Activated naive CD4-positive, alpha-beta T cell treated with anti-CD3 and anti-CD28 coated beads, Interleukin-2, amount 50 U/mL, for 24 hours (primary cell): ENCODE data around the gene SLC2A13.
"Not testable (repeated sequence)": the region's sequence is repeated elsewhere in the genome, so short reads cannot be mapped to it uniquely, and the experiment has no call there.

ENCODE experiments used
- H3K27ac Mint-ChIP-seq: one replicate; pipeline ENCODE4 v1.8.0; 2021; ENCODE audit warnings: mild to moderate bottlenecking, mixed read lengths
- H3K27me3 Mint-ChIP-seq: one replicate; pipeline ENCODE4 v1.8.0; 2021; ENCODE audit warnings: mixed read lengths
- H3K36me3 Mint-ChIP-seq: one replicate; pipeline ENCODE4 v1.8.0; 2021; ENCODE audit warnings: mixed read lengths
- H3K4me1 Mint-ChIP-seq: one replicate; pipeline ENCODE4 v1.8.0; 2021; ENCODE audit warnings: mixed read lengths
- H3K4me3 Mint-ChIP-seq: one replicate; pipeline ENCODE4 v1.8.0; 2021; ENCODE audit warnings: mild to moderate bottlenecking, mixed read lengths
- H3K9me3 Mint-ChIP-seq: one replicate; pipeline ENCODE4 v1.8.0; 2021; ENCODE audit warnings: mixed read lengths

The SLC2A13 gene

GRCh38 chr12:39872425-39872824 lies 233.5 kb downstream of the SLC2A13 start:
- H3K36me3 Mint-ChIP-seq: peaks cover 2% of the 10 kb centered on the region

GRCh38 chr12:39868328-39868725 lies 237.6 kb downstream of the SLC2A13 start:
- H3K27me3 Mint-ChIP-seq: no peaks in the 10 kb centered on the region
- peaks cover 9% of the 10 kb centered on the region for H3K36me3 Mint-ChIP-seq
- no peak overlapping the region for H3K4me3 Mint-ChIP-seq
- H3K27ac Mint-ChIP-seq: no peak overlapping the region
- no peaks in the 10 kb centered on the region for H3K4me1 Mint-ChIP-seq
- H3K9me3 Mint-ChIP-seq: peaks cover 5% of the 10 kb centered on the region

More at GRCh38 chr12:39872425-39872824, 233.5 kb downstream of the SLC2A13 start:
- H3K4me1 Mint-ChIP-seq: no peaks in the 10 kb centered on the region
- no peaks in the 10 kb centered on the region for H3K27me3 Mint-ChIP-seq
- no peak overlapping the region for H3K27ac Mint-ChIP-seq
- H3K4me3 Mint-ChIP-seq: no peak overlapping the region
- H3K9me3 Mint-ChIP-seq: no peaks in the 10 kb centered on the region

GRCh38 chr12:39867631-39868327 lies 238.1 kb downstream of the SLC2A13 start:
- Mint-ChIP-seq H3K4me3 (no peak overlapping the region), H3K27me3 (no peaks in the 10 kb centered on the region), H3K9me3 (peaks cover 5% of the 10 kb centered on the region), H3K36me3 (peaks cover 9% of the 10 kb centered on the region), H3K27ac (no peak overlapping the region), H3K4me1 (no peaks in the 10 kb centered on the region)

DNA sequence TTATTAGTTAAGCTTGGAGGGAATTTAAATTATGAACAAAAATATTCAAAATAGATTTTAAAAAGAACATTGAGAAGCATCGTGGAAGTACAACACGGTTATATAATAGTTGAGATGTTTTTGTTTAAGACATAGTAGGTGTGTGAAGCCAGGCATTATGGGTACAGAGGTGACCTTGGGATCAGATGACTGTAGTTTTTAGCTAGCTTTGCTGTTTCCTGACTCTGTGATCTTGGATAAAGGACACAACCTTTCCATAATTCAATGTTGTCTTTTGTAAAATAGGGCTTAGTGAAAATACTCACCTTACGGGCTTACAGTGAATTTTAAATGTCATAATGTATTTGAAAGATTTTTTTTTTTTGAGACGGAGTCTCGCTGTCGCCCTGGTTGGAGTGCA lies 239.7 kb downstream of the SLC2A13 start:
- Mint-ChIP-seq H3K36me3 (peaks cover 11% of the 10 kb centered on the region), H3K9me3 (peaks cover 5% of the 10 kb centered on the region), H3K27me3 (no peaks in the 10 kb centered on the region)

GRCh38 chr12:39860695-39861094 lies 245.2 kb downstream of the SLC2A13 start:
- Mint-ChIP-seq H3K4me3 (no peak overlapping the region), H3K27ac (no peak overlapping the region), H3K4me1 (no peaks in the 10 kb centered on the region), H3K9me3 (peaks cover 5% of the 10 kb centered on the region), H3K36me3 (peaks cover 9% of the 10 kb centered on the region), H3K27me3 (no peaks in the 10 kb centered on the region)

More for the DNA sequence above, 239.7 kb downstream of the SLC2A13 start:
- H3K4me3 Mint-ChIP-seq: no peak overlapping the region
- H3K27ac Mint-ChIP-seq: no peak overlapping the region
- no peaks in the 10 kb centered on the region for H3K4me1 Mint-ChIP-seq

- no peaks in the 10 kb centered on the region for H3K27me3 Mint-ChIP-seq
- H3K27ac Mint-ChIP-seq: no peak overlapping the region
- no peaks in the 10 kb centered on the region for H3K4me1 Mint-ChIP-seq
- H3K36me3 Mint-ChIP-seq: peaks cover 7% of the 10 kb centered on the region
- H3K4me3 Mint-ChIP-seq: no peak overlapping the region
- H3K9me3 Mint-ChIP-seq: peaks cover 4% of the 10 kb centered on the region
These were observed 252.9 kb downstream of the SLC2A13 start for GRCh38 chr12:39853003-39853402.

DNA sequence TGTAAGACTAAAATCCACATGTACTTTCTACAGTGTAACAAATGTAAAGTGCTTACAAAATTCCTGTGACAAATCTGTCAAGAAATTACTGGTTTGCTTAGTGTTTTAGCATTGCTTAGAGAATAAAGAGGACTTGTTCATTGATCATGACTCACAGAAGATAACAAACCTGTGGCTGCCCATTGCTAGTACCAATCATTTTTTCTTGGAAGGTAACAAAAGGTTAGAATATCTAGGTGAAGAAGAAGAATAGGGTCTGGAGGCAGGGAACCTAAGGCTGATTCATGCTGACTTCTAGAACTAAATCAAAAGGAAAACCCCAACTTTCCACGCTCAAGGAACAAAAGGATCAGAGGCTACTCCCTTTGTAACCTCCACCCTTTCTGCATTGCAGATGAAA lies 253.5 kb downstream of the SLC2A13 start:
- H3K4me1 Mint-ChIP-seq: no peaks in the 10 kb centered on the region
- H3K27ac Mint-ChIP-seq: no peak overlapping the region
- no peak overlapping the region for H3K4me3 Mint-ChIP-seq
- H3K27me3 Mint-ChIP-seq: no peaks in the 10 kb centered on the region
- peaks cover 7% of the 10 kb centered on the region for H3K36me3 Mint-ChIP-seq
- H3K9me3 Mint-ChIP-seq: peaks cover 4% of the 10 kb centered on the region

DNA sequence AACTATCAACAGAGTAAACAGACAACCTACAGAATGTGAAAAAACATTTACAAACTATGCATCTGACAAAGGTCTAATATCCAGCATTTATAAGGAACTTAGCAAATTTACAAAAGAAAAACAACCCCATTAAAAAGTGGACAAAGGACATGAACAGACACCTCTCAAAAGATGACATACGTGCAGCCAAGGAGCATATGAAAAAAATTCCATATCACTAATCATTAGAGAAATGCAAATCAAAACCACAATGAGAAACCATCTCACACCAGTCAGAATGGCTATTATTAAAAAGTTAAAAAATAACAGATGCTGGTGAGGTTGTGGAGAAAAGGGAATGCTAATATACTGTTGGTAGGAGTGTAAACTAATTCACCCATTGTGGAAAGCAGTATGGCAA lies 257.7 kb downstream of the SLC2A13 start:
- H3K9me3 Mint-ChIP-seq, H3K4me1 Mint-ChIP-seq, H3K27ac Mint-ChIP-seq, H3K36me3 Mint-ChIP-seq, H3K27me3 Mint-ChIP-seq, H3K4me3 Mint-ChIP-seq: not testable (repeated sequence)

GRCh38 chr12:39846971-39847650 lies 258.8 kb downstream of the SLC2A13 start:
- H3K27ac Mint-ChIP-seq: no peak overlapping the region

GRCh38 chr12:39846304-39846703 lies 259.6 kb downstream of the SLC2A13 start:
- no peaks in the 10 kb centered on the region for H3K27me3 Mint-ChIP-seq
- no peak overlapping the region for H3K4me3 Mint-ChIP-seq
- no peaks in the 10 kb centered on the region for H3K4me1 Mint-ChIP-seq

More at GRCh38 chr12:39846971-39847650, 258.8 kb downstream of the SLC2A13 start:
- peaks cover 2% of the 10 kb centered on the region for H3K36me3 Mint-ChIP-seq
- no peaks in the 10 kb centered on the region for H3K27me3 Mint-ChIP-seq
- H3K4me1 Mint-ChIP-seq: no peaks in the 10 kb centered on the region
- H3K4me3 Mint-ChIP-seq: no peak overlapping the region
- H3K9me3 Mint-ChIP-seq: no peaks in the 10 kb centered on the region

DNA sequence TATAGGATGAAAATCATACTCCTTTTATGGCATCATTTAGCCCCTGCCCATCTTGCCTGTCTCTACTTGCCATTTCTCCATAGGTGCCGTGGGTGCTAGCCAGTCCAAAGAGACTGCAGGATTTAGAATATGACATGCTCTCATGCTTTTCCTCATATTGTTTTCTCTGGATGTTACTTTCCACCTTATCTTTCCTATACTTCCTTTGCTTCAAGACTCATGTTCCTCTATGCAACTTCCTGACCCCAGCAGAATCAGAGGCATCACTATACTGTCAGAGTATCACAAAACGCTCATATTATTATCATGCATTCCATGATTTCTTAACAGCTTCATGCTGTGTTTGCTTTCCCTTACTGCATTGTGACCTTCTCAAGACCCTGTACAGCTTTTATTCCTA lies 265.5 kb downstream of the SLC2A13 start:
- Mint-ChIP-seq H3K27ac (no peak overlapping the region), H3K4me1 (no peaks in the 10 kb centered on the region), H3K36me3 (no peaks in the 10 kb centered on the region), H3K9me3 (no peaks in the 10 kb centered on the region), H3K4me3 (no peak overlapping the region), H3K27me3 (no peaks in the 10 kb centered on the region)

More at GRCh38 chr12:39846304-39846703, 259.6 kb downstream of the SLC2A13 start:
- H3K27ac Mint-ChIP-seq: no peak overlapping the region
- peaks cover 2% of the 10 kb centered on the region for H3K36me3 Mint-ChIP-seq
- no peaks in the 10 kb centered on the region for H3K9me3 Mint-ChIP-seq

DNA sequence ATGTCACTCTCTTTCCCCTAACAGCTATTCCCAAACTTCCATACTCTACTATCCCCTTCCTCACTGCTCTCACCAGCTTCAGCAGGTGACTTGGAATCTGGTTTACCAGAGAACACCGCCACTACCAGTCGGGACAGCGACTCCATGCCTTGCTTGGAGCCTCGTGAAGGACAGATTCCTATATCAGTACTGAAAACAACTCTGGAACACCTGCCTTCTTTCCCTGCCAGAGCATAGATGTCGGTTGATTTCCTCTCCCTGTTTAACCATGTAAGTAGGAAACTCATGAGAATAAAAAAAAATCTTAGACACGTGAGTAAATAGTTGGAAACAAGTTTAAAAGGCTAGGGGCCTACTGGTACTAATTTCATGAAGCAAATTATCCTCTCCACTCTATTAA lies 266.8 kb downstream of the SLC2A13 start:
- Mint-ChIP-seq H3K9me3 (no peaks in the 10 kb centered on the region), H3K27me3 (no peaks in the 10 kb centered on the region), H3K4me1 (no peaks in the 10 kb centered on the region), H3K4me3 (no peak overlapping the region), H3K27ac (no peak overlapping the region), H3K36me3 (no peaks in the 10 kb centered on the region)

DNA sequence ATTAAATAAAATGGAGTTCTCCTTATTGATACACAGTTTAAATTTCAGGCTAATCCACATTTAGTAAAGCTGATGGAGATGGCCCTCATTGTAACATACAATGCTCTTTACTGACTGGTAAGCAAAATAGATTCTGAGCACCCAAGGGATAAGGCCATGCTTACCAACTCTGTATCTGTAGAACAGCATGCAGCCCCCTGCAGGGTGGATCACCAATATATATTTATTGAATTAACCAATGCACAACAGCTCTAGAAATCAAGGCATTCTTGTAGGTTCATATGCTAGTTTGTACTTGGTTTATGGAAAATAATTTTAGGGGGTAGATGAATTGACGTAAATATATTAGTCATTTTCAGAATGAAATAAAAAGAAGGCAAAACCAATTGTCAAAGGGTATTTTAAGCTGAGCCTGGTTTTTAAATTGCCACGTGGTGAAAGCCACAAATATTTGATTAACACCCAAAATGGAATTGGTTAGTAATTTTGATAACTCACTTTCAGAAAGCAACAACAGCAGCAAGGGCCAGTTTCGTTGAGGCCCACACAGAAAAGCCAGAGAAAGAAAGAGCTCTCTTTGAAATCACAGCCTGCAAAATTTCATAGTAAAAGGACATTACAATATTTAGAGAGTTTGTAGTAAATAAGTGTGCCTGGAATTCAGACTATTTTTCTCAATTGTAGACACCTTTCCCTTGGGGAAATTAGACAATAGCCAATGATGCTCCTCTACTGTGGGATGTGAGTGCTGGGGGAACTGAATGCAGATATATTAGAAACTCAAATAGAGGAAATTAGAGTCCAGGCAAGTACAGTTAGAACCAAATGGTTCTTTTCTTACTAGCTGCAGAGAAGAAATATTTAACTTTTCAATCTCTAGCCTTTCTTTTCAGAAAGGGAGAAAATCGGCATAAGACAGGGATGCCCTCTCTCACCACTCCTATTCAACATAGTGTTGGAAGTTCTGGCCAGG lies 270.1 kb downstream of the SLC2A13 start:
- no peak overlapping the region for H3K27ac Mint-ChIP-seq
- no peaks in the 10 kb centered on the region for H3K4me1 Mint-ChIP-seq
- H3K9me3 Mint-ChIP-seq: no peaks in the 10 kb centered on the region
- no peaks in the 10 kb centered on the region for H3K36me3 Mint-ChIP-seq
- H3K4me3 Mint-ChIP-seq: no peak overlapping the region
- H3K27me3 Mint-ChIP-seq: no peaks in the 10 kb centered on the region

GRCh38 chr12:39831587-39832315 lies 274.1 kb downstream of the SLC2A13 start:
- Mint-ChIP-seq H3K9me3 (no peaks in the 10 kb centered on the region), H3K4me1 (no peaks in the 10 kb centered on the region), H3K27ac (no peak overlapping the region), H3K4me3 (no peak overlapping the region), H3K27me3 (no peaks in the 10 kb centered on the region), H3K36me3 (peaks cover 2% of the 10 kb centered on the region)

- Mint-ChIP-seq H3K27ac (no peak overlapping the region), H3K9me3 (no peaks in the 10 kb centered on the region), H3K27me3 (no peaks in the 10 kb centered on the region), H3K4me3 (no peak overlapping the region), H3K36me3 (peaks cover 2% of the 10 kb centered on the region), H3K4me1 (no peaks in the 10 kb centered on the region)
These were observed 274.9 kb downstream of the SLC2A13 start for GRCh38 chr12:39830852-39831520.
